Stimulated activated CD8-positive, alpha-beta memory T cell treated with anti-CD3 and anti-CD28 coated beads, Interleukin-4, amount 100 ng/mL, for 24 hours (primary cell): ENCODE results near the gene TOPBP1.
"Not testable (repeated sequence)": the region's sequence is repeated elsewhere in the genome, so short reads cannot be mapped to it uniquely, and the experiment has no call there.

ENCODE experiments used
- DNase-seq: peaks from one replicate; pipeline ENCODE4 v3.0.0-alpha.2; 2020; ENCODE audit warnings: low read depth

TOPBP1 gene

GRCh38 chr3:133674290-133674919 lies 12.7 kb upstream of the TOPBP1 start:
- DNase-seq, result no peak

- no peak for DNase-seq
These were observed 12.0 kb upstream of the TOPBP1 start for GRCh38 chr3:133673746-133674145.

GRCh38 chr3:133672461-133672860 lies 10.7 kb upstream of the TOPBP1 start:
- no peak for DNase-seq

- no peak for DNase-seq
These were observed 8.8 kb upstream of the TOPBP1 start for GRCh38 chr3:133670525-133670995.

- DNase-seq, result no peak
These were observed 8.3 kb upstream of the TOPBP1 start for GRCh38 chr3:133669949-133670524.

GRCh38 chr3:133667118-133667517 lies 5.4 kb upstream of the TOPBP1 start:
- DNase-seq, result no peak

GRCh38 chr3:133665188-133665587 lies 3.4 kb upstream of the TOPBP1 start:
- DNase-seq, result not testable (repeated sequence)

GRCh38 chr3:133663569-133664313 lies 2.0 kb upstream of the TOPBP1 start:
- no peak for DNase-seq

GRCh38 chr3:133662278-133662651 lies 524 bp upstream of the TOPBP1 start:
- DNase-seq, result no peak

- no peak for DNase-seq
These were observed 1.9 kb downstream of the TOPBP1 start for GRCh38 chr3:133659806-133660205.

GRCh38 chr3:133655731-133656515 lies 5.8 kb downstream of the TOPBP1 start:
- DNase-seq, result no peak

GRCh38 chr3:133649486-133650068 lies 12.2 kb downstream of the TOPBP1 start:
- no peak for DNase-seq

- no peak for DNase-seq
These were observed 17.0 kb downstream of the TOPBP1 start for GRCh38 chr3:133644768-133645167.

- DNase-seq, result no peak
These were observed 18.1 kb downstream of the TOPBP1 start for GRCh38 chr3:133643611-133644010.

- no peak for DNase-seq
These were observed 20.5 kb downstream of the TOPBP1 start for GRCh38 chr3:133641254-133641653.

GRCh38 chr3:133633439-133633838 lies 28.3 kb downstream of the TOPBP1 start:
- no peak for DNase-seq

- no peak for DNase-seq
These were observed 32.6 kb downstream of the TOPBP1 start for GRCh38 chr3:133629146-133629545.

GRCh38 chr3:133627789-133628188 lies 34.0 kb downstream of the TOPBP1 start:
- no peak for DNase-seq

- no peak for DNase-seq
These were observed 41.5 kb downstream of the TOPBP1 start for GRCh38 chr3:133620066-133620784.

- no peak for DNase-seq
These were observed 50.2 kb downstream of the TOPBP1 start for GRCh38 chr3:133611534-133611933.

GRCh38 chr3:133610031-133610430 lies 51.7 kb downstream of the TOPBP1 start:
- no peak for DNase-seq
